GM12878 (cell line): ENCODE measurements around the gene MUC5AC. TPM values are rescaled to one million over a fixed set of nuclear protein-coding genes. Genes with fewer than 3 reads are reported as not detected.

Source experiments
- ATAC-seq: fragments of 200-7000 bp; cut with Tn5 transposase; 3 replicates; pipeline ENCODE4 v1.9.1; 2020; ENCODE audit warnings: mild to moderate bottlenecking, moderate library complexity
- BruUV-seq: library from RNA; stranded (reverse); fragments of 400-500 nt; replicated peaks from 2 replicates; lab custom pipeline; 2021; lab: Mats Ljungman, UMichigan
- CTCF ChIA-PET: fragments of 300-600 bp; sonication (Branson Sonifier 250); formaldehyde crosslinking; extraction: SDS; loops from one replicate; lab custom pipeline; 2021; ENCODE audit warnings: inconsistent platforms; lab: Yijun Ruan, JAX
- POLR2A ChIA-PET: fragments of 350-600 bp; formaldehyde crosslinking; extraction: SDS; loops from one replicate; lab custom pipeline; 2021; ENCODE audit warnings: inconsistent platforms; lab: Charles Lee
- RAD21 ChIA-PET: fragments of 300-600 bp; sonication (Branson Sonifier 250); formaldehyde crosslinking; loops from one replicate; lab custom pipeline; 2023; ENCODE audit warnings: antibody characterized with exemption; ENCODE audit not compliant: unreplicated experiment; lab: Charles Lee
- SMC1A ChIA-PET: fragments of 300-600 bp; sonication (Branson Sonifier 250); formaldehyde crosslinking; loops from one replicate; lab custom pipeline; 2023; ENCODE audit not compliant: unreplicated experiment, uncharacterized antibody; lab: Charles Lee
- DNase-seq: peaks from one replicate; pipeline ENCODE4 v3.0.0-alpha.2; 2011; ENCODE audit warnings: low read depth, low spot score
- FAIRE-seq: peaks from 3 replicates; lab custom pipeline; 2011; peaks lifted over from hg19 to GRCh38; lab: Jason Lieb, UNC
- H2AFZ ChIP-seq: 2 replicates; pipeline ENCODE4 v1.6.0; 2011; ENCODE audit warnings: low read depth, low read length, control low read depth; ENCODE audit not compliant: control insufficient read depth
- H3K27ac ChIP-seq: 2 replicates; pipeline ENCODE4 v1.5.1; 2011; ENCODE audit warnings: control low read depth; ENCODE audit not compliant: control insufficient read depth, insufficient read depth
- H3K27me3 ChIP-seq, 2 experiments: replicated peaks in 1 of 2; 2 replicates each; pipeline versions ENCODE4 v1.6.0 to v1.6.1; 2011; ENCODE audit warnings: low read length in 1 of 2; ENCODE audit not compliant: control insufficient read depth in 2 of 2, insufficient read depth in 2 of 2
- H3K36me3 ChIP-seq, 2 experiments: 2 replicates each; pipeline ENCODE4 v1.5.1; 2011; ENCODE audit warnings: low read length in 1 of 2; ENCODE audit not compliant: control insufficient read depth in 2 of 2, insufficient read depth in 2 of 2
- H3K4me1 ChIP-seq: 2 replicates; pipeline ENCODE4 v1.6.1; 2011; ENCODE audit warnings: mild to moderate bottlenecking, low read length, moderate library complexity, mixed read lengths; ENCODE audit not compliant: control insufficient read depth, insufficient read depth
- H3K4me2 ChIP-seq: 2 replicates; pipeline ENCODE4 v1.6.0; 2011; ENCODE audit warnings: control low read depth; ENCODE audit not compliant: control insufficient read depth, insufficient read depth
- H3K4me3 ChIP-seq: fragments of 200-600 bp; sonication (generic); 2 replicates; pipeline ENCODE4 v1.5.1; 2016
- H3K79me2 ChIP-seq: 2 replicates; pipeline ENCODE4 v1.6.0; 2011; ENCODE audit warnings: low read length; ENCODE audit not compliant: control insufficient read depth, insufficient read depth
- H3K9ac ChIP-seq: 2 replicates; pipeline ENCODE4 v1.8.0; 2011; ENCODE audit warnings: low read length, control low read depth, mixed read lengths; ENCODE audit not compliant: control insufficient read depth, insufficient read depth
- H3K9me3 ChIP-seq: replicated peaks from 3 replicates; pipeline ENCODE4 v1.5.1; 2011; ENCODE audit warnings: mild to moderate bottlenecking, low read length; ENCODE audit not compliant: control insufficient read depth, insufficient read depth
- H4K20me1 ChIP-seq: 2 replicates; pipeline ENCODE4 v1.6.0; 2011; ENCODE audit not compliant: control insufficient read depth, insufficient read depth
- CEBPZ ChIP-seq: fragments of 150-350 bp; IDR thresholded peaks from 2 replicates; pipeline ENCODE4 v1.6.1; 2016; ENCODE audit warnings: low read depth, low read length
- JUND ChIP-seq: IDR thresholded peaks from 2 replicates; pipeline ENCODE4 v1.6.1; 2012; ENCODE audit warnings: low read depth, mild to moderate bottlenecking, low read length, improper control_type of control experiment, moderate library complexity
- KAT2A ChIP-seq: conservative IDR thresholded peaks from 2 replicates; pipeline ENCODE4 v1.6.1; 2011; ENCODE audit warnings: low read depth, low read length; ENCODE audit not compliant: control insufficient read depth
- POU2F2 ChIP-seq: IDR thresholded peaks from 3 replicates; pipeline ENCODE4 v1.6.1; 2011; ENCODE audit warnings: low read depth, mild to moderate bottlenecking, low read length, borderline replicate concordance
- RUNX3 ChIP-seq: IDR thresholded peaks from 2 replicates; pipeline ENCODE4 v1.6.1; 2012; ENCODE audit warnings: low read length, inconsistent platforms
- SMAD1 ChIP-seq: fragments of 450-650 bp; IDR thresholded peaks from 2 replicates; pipeline ENCODE4 v1.6.1; 2018; ENCODE audit warnings: mild to moderate bottlenecking, low read depth; ENCODE audit not compliant: partially characterized antibody
- SP1 ChIP-seq: IDR thresholded peaks from one replicate; pipeline ENCODE4 v1.6.1; 2011; ENCODE audit warnings: low read depth, low read length
- STAT1 ChIP-seq: fragments of 450-650 bp; conservative IDR thresholded peaks from 2 replicates; pipeline ENCODE4 v1.6.1; 2014; ENCODE audit warnings: antibody characterized with exemption, mild to moderate bottlenecking
- ZNF24 ChIP-seq: fragments of 450-650 bp; IDR thresholded peaks from 2 replicates; pipeline ENCODE4 v1.6.1; 2017; ENCODE audit warnings: antibody characterized with exemption, mild to moderate bottlenecking
- ZNF592 ChIP-seq: fragments of 450-650 bp; IDR thresholded peaks from 2 replicates; pipeline ENCODE4 v1.6.1; 2017; ENCODE audit warnings: mild to moderate bottlenecking, moderate library complexity
- WGBS: methylation state at CpG from one replicate; pipeline ENCODE4 v1.1.6; 2016; ENCODE audit warnings: low lambda C conversion rate; ENCODE audit not compliant: insufficient replicate concordance, insufficient coverage; ENCODE audit errors: missing lambda C conversion rate; 5-methylcytosine and 5-hydroxymethylcytosine counted together
- in situ Hi-C: fragments of 300-500 bp; cut with MboI; formaldehyde crosslinking; loops from 9 replicates; pipeline ENCODE4 v1.14.3; 2018; ENCODE audit warnings: mixed read lengths
- intact Hi-C: fragments of 100-400 bp; cut with micrococcal nuclease; formaldehyde crosslinking; loops from one replicate; pipeline ENCODE4 v1.14.2; 2022; ENCODE audit not compliant: unreplicated experiment
- polyA plus RNA-seq, 11 experiments: library from polyadenylated mRNA; depleted of rRNA in 4 of 11; unstranded in 6 of 11; stranded (reverse) in 5 of 11; fragments of >200 nt; fragmentation: Nextera tagmentation in 4 of 11; fragmentation: Illumina TruSeq in 1 of 11; extraction: Ambion mirVana in 4 of 11; extraction: Trizol in 1 of 11; gene quantifications; 1 replicate in 1 of 11; 2 replicates in 10 of 11; pipeline versions ENCODE4 v1.2.1 to v1.2.3, GENCODE V29; 2011 to 2016; ENCODE audit warnings: inconsistent platforms in 2 of 11, missing spikeins in 2 of 11, low read depth in 1 of 11
- total RNA-seq, 4 experiments: library from RNA; depleted of rRNA in 3 of 4; stranded (reverse); fragments of >200 nt in 3 of 4; fragmentation: Illumina TruSeq in 1 of 4; extraction: Trizol in 1 of 4; gene quantifications; 2 replicates each; pipeline versions ENCODE4 v1.2.1 to v1.2.3, GENCODE V29; 2013 to 2021

Gene MUC5AC
- total and polyA plus RNA-seq, 10 of the 15 experiments (the other 5 are each of a cell fraction or from before 2014, with no cell fraction given): under 0.01 to 0.01 TPM; not detected in 8

GRCh38 chr11:1168256-1168655 lies 10.5 kb downstream of the MUC5AC start:
- Histone ChIP-seq H2AFZ (no peak overlapping the region), H3K4me3 (no peak overlapping the region), H3K27me3 (no peaks in the 10 kb centered on the region), H3K9me3 (no peaks in the 10 kb centered on the region; the same call in 2 of the 3 replicates), H3K4me2 (no peak overlapping the region), H3K4me1 (no peaks in the 10 kb centered on the region), H3K79me2 (no peaks in the 10 kb centered on the region), H3K36me3 (no peaks in the 10 kb centered on the region), H3K9ac (no peak overlapping the region), H3K27ac (no peak overlapping the region), H4K20me1 (no peaks in the 10 kb centered on the region)
- in situ Hi-C loops: no loop called here
- intact Hi-C loops: no loop called here
- no peak for TF ChIP-seq STAT1
- TF ChIP-seq SMAD1: no peak
- TF ChIP-seq RUNX3: no peak
- TF ChIP-seq ZNF592: no peak
- no peak for TF ChIP-seq POU2F2
- no peak for TF ChIP-seq JUND
- no peak for TF ChIP-seq ZNF24
- TF ChIP-seq KAT2A: no peak
- TF ChIP-seq SP1: no peak
- no peak for TF ChIP-seq CEBPZ
- SMC1A ChIA-PET: no interaction called here
- RAD21 ChIA-PET: no interaction called here
- DNase-seq (no peak), ATAC-seq (no peak), FAIRE-seq (no peak)
- WGBS: 60% methylated on average over 11 of the region's 11 CpGs
- BruUV-seq: no TSS peak
- POLR2A ChIA-PET: no interaction called here
- CTCF ChIA-PET: no interaction called here
